HG03060 (cell line): ENCODE data around the gene CHMP6.

Source experiments
- ATAC-seq: cut with Tn5 transposase; IDR thresholded peaks from one replicate; pipeline ENCODE4 v1.9.1; 2021; ENCODE audit warnings: low read depth, moderate number of reproducible peaks; ENCODE audit not compliant: unreplicated experiment

The CHMP6 gene

GRCh38 chr17:80991645-80992076 is at the start of gene CHMP6:
TSS of gene CHMP6 (plus strand) at chr17:80991841. CDS start at chr17:80991919, 78 bp downstream.
- no peak for ATAC-seq

DNA sequence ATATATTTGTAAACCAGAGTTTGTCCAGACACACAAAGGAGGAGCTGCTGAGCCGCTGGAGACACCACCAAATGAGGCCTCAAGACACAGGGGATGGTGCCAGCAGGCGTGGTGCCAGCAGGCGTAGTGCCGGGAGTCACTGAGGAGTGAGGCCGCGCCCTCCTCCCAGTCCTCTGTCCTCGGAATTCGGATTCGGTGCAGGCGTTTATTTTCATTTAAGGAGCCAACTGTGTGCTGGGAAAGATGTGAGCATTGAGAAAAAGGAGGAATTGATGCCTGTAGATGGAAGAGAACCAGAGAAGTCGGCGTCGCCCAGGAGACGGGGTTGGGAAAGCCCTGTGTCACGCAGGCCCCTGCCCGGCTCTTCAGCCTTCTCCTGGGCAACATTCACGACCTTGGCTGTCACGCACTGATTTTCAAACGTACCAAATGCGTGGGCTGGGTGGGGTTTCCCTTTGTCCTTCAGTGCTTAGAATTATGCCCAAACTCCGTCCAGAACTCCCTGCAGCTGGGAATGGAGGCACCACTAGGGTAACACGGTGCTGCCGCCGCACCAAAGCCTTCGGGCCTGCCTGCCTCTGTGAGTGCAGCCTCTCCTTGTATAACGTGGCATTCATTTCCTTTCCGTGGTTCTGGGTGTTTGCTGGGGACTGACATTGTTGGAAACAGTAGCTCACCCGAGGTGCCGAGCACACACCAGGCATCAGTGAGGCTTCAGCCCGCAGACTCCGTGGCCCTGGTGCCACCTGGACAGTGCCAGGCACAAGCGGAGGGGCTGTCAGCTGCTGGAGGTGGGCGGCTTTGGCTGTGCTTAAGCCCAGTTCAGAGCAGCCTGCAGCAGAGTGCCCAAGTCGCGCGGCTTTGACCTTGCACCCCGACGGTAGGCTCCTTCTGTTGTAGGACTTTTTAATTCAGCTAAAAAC is 49.0 kb upstream of the CHMP6 start:
- ATAC-seq, result no peak

- no peak for ATAC-seq
Measured at GRCh38 chr17:80943346-80944145, 48.1 kb upstream of the CHMP6 start.

DNA sequence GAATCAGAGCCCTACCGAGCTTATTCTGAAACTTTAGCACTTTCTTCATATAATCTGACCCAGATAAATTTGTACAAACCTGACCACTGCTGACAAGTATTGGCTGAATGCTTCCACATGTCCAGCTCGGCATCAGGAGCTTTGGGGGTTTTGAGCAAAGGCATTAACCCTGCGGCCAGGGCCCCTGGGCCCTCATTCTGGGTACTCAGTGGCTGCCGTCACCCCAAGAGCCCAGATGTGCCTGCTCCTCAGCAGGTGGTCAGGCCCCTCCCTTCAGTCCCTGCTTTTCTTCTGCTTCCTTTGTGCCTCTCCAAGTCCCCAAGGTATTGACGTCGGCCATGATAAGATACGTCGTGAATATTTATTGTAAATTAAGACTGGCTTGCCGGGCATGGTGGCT is 47.3 kb upstream of the CHMP6 start:
- ATAC-seq, result no peak

- ATAC-seq, result no peak
Measured at GRCh38 chr17:80945736-80946135, 45.9 kb upstream of the CHMP6 start.

GRCh38 chr17:80946449-80946848 is 45.2 kb upstream of the CHMP6 start:
- ATAC-seq, result no peak

DNA sequence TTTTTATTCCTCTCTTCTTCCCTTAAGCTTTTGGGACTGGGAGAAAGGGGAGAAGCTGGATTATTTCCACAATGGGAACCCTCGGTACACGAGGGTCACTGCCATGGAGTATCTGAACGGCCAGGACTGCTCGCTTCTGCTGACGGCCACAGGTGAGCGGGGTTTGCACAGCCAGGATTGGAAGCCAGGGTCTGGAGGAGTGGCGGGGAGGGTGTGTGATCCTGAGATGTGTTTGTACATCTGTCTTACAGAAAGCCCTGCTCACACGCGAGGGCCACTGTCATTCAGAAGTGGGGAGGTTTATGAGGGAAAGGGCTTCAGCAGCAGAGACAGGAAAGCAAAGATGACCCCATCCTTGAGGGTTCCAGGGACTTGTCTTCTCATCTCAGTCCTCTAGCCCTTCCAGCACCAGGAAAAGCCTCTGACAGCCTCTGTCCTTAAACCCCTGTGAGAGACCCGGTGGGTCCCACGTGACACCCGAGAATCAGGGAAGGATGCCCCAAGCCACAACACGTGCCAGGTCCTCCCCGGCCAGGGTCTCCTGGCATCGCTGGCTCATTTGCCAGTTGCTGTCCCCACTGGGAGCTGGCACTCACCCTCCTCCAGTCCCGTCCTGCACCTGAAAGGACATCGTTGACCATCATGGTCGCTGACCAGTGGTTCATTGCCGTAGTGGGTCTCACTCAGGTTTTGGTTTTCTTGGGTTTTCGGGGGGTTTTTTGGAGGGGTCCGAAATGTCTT is 44.3 kb upstream of the CHMP6 start:
- no peak for ATAC-seq

- no peak for ATAC-seq
Measured at GRCh38 chr17:80948019-80948975, 43.3 kb upstream of the CHMP6 start.

- ATAC-seq, result no peak
Measured at GRCh38 chr17:80948976-80949450, 42.6 kb upstream of the CHMP6 start.

DNA sequence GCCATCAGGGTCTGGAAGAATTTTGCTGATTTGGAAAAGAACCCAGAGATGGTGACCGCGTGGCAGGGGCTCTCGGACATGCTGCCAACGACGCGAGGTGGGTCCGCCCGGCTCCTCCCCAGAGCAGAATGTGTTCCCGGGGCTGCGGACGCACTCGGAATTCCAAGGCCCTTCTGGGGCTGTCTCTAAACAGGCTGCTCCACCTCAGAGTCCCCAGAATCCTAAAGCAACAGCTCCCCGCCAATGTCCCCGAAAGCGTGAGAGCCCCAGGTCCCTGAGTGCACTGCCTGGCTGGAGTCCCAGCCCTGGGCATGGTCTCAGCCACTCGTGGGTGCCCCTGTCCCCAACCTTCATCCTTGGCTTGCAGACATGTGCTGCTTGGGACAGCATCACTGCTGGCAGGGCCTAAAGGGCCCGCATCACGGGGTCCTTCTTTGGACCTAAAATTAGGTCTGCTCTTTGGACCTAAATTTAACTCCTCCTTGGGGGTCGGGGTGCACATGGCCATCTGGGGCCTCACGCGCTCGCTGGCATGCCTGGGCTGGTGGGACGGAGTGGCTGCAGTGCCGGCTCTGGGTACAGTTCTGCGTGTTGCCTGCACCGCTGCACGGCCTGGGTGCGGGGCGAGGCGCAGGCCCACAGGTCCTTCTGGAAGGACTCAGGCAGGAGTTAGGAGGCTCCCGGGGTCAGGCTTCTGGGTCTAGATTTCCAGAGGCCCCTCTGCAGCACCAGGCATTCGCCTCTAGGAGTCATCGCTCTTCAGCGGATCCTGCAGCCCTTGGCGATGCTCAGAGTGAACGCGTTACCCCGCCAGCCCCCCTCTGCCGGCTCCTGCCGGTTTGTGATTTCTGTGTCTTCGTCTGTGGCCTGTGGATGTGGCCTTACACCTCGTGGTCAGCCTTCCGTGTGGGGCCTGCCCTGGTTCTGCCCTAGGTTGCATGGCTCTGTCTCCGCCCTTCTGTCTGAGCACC is 41.9 kb upstream of the CHMP6 start:
- no peak for ATAC-seq

- ATAC-seq, result no peak
Measured at GRCh38 chr17:80950466-80951120, 41.0 kb upstream of the CHMP6 start.

DNA sequence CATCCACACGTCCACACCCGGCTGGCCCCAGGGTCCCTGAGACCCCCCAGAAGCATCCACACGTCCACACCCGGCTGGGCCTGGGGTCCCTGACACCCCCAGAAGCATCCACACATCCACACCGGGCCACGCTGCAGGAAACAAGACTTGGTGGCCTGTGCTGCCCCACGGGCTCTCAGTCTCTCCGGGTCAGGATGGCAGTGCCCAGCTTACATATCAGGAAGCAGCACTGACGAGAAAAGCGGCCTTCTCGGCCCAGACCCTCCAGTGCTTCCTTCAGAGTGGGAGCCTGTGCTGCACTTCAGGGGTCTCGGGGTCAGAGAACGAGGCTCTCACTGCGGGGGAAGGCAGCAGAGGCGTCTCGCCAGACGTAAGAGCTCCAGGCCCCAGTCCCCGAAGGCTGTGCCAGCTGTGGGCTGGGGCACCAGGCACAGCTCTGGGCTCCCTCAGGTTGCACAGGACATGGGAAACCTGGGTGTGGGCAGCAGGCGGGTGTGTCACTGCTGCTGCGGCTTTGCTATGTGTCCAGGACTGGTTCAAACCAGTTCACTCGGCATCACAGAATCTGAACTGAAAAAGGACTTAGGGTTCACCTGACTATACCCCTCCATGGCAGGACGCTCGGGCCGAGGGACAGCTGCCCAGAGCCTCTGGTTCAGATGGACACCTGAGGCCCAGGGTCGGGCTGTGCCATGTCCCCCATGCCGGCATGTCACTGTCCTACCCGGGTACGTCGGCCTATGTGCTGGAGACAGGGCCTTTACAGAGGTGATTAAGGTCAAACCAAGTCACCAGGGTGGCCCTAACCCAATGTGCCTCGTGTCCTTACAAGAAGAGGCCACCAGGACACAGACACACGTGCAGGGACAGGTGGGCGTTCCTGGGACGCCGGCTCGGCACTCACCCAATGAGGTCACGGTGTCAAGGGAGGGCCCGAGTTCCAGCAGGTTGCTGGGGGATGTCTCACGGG is 40.2 kb upstream of the CHMP6 start:
- no peak for ATAC-seq

DNA sequence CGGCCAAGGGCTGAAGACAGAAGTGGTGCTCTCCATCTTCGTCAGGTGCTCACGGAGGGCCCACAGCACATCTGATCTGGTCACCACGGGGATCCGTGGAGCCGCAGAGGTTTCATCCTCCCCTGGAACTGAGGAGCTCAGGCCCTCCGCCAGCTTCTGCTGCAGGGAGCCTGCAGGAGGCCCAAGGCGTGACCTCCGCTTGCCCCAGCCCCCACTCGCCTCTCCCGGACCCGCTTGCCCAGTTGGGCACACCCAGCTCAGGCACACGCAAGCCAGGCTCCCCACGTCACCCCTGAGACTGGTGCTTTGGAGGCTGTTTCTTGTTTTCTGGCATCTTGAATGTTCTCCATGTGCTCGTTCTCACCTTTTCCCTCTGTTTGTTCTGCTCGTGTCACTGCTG is 39.4 kb upstream of the CHMP6 start:
- ATAC-seq, result no peak

DNA sequence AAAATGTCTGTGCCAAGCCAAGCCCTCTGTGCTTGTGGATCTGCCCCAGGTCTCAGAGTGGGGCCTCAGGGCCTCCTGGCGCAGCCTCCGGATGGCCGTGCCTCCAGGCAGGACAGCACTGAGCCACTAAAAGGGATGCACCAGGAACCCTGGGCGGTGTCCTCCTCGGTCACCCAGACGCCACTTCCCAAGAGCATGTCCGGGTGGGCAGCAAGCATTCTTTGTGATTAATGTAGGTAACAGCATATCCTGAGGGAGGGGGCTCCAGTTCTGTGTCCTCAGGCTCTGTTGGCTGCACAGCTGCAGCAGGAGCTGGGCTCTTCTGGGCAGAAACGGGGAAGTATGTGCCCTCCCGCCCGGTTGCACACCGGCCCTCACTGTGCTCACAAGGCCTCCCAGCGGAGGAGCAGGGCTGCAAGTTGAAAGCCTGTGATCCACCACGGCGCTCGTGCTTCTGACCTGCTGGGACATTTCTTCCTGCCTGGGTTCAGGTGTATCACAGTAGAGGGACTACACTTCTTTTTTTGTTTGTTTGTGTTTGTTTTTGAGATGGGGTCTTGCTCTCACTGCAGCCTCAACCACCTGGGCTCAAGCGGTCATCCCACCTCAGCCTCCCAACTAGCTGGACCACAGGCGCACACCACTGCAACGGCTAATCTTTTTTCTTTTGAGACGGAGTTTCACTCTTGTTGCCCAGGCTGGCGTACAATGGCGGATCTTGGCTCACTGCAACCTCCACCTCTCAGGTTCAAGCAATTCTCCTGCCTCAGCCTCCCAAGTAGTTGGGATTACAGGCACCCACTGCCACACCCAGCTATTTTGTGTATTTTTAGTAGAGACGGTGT is 37.9 kb upstream of the CHMP6 start:
- no peak for ATAC-seq

DNA sequence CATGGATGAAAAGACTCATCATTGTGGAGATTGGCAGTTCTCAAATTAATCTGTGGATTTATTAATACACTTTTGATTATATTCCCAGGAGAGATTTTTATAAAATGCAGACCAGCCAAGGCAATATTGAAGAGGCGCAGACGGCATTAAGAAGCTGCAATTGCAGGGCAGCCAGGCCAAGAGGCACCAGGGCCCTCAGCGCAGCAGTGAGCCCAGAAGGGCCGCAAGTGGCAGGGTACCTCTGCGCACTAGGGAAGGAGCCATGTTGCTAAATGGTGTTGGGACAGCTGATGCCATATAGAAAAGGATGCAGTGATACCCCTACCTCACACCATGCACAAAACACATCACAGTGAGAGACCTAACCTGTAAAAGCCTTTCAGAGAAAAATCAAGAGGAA is 36.6 kb upstream of the CHMP6 start:
- ATAC-seq, result no peak
